NCI-H446 treated with DMSO at 0.1 percent for 48 hours (cell line): Measurements from ENCODE around the gene TBC1D17.

Experiments used
- DNase-seq: peaks from one replicate; lab custom pipeline; 2025; lab: John Stamatoyannopoulos, UW

Gene TBC1D17

GRCh38 chr19:49894011-49894664, 16.6 kb downstream of the TBC1D17 start:
- no peak for DNase-seq

GRCh38 chr19:49894879-49895565, 17.5 kb downstream of the TBC1D17 start:
- DNase-seq: no peak

GRCh38 chr19:49895566-49896297, 18.2 kb downstream of the TBC1D17 start:
- DNase-seq: no peak

- DNase-seq: no peak
Measured at GRCh38 chr19:49896863-49897621, 19.5 kb downstream of the TBC1D17 start, which contains the start of gene IL4I1. Gene IL4I1 (minus strand): TSS chr19:49896887. CDS start chr19:49896160, 727 bp downstream.

- no peak for DNase-seq
Measured at GRCh38 chr19:49904136-49904535, 26.6 kb downstream of the TBC1D17 start.

- no peak for DNase-seq
Measured at GRCh38 chr19:49906879-49907564, 29.5 kb downstream of the TBC1D17 start.

- no peak for DNase-seq
Measured at GRCh38 chr19:49907745-49908446, 30.4 kb downstream of the TBC1D17 start.

DNA sequence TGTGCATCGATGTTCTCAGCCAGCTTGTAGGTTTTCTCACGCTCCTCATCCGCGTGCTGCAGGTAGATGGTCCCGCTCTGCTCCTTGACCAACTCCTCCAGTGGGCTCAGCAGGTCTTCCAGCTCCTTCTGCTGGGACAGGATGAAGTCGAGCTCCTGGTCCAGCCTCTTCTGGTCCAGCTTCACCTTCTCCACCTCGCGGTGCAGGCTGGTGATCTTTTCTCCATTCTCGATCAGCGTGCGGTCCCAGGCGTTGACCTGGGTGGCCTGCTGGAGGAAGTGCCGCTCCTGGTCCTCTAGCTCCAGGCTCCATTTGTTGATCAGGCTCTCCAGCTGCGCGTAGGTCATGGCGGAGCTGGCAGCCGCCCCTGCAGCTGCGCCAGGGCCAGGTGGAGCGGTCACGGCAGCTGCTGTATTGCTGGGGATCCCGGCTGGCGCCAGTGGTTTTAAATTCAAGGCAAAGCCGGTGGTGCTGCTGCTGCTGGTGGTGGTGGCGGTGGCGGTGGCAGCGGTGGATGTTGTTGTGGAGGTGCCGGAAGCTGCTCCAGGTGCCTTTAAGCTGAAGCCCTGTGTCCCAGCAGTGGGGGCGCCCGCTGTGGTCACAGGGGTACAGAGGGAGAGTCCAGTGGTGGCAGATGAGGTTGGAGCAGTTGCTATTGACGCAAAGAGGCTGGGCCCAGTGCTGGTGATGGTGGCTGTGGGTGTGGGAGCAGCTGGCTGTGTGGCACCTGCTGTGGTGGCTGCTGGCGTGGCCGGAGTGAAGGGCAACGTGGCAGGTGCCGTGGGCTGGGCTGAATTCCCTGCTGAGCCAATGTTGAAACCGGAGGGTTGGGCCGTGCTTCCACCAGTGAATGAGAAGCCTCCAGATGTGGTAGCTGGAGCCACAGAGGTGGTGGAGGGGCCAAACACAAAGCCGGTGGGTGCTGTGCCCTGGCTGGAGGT, 31.2 kb downstream of the TBC1D17 start:
- DNase-seq: no peak

DNA sequence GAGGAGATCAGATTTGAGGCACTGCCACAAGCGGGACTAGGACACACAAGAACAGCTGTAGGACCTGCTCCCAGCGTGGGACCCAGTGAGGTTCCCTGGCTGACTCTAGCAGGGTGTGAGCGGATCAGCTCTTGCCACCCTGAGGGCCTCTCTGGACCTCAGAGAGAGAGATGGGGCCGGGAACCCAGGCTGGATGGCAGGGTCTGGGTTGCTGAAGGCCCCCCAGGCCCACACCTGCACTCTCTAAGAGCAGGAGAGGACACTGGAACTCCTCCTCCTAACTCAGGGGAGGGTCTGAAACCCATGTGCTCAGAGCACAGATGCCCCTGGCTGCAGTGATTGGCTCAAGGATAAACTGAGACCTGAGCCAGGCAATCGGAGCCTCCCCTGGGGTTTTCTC, 32.7 kb downstream of the TBC1D17 start:
- DNase-seq: no peak

DNA sequence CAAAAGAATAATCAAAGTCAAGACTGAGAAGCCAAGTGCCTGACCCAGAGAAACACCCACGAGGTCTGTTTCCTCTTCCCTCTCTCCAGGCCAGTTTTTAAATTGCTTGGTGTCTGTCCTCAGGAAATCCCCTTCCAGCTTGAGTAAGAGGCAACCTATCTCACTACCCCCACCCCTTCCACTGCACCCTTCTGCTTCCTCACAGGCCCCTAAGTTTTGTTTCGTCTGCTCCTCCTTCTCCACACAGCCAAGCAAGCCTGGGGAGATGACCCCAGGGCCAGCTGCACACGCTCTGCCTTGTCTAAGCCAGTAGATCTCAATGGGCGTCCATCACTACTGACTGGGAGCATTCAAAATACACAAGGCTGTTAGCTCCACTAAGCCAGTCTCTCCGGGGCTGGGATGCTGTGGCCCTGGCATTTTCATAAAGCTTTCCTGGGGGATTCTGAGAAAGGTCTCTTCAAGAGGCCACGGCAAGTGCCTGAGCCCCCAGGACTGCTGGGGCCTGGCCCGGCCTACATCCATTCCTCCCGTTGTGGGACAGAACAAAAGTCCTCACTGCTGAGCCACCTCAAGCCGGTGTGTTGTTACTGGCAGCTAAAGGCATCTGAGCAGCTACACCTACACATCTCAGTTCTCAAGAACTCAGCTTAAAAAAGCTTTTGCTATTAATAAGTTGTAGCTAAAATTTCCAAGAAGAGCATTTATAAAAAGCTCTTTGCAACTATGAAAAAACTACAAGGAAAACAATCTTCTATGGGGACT, 34.1 kb downstream of the TBC1D17 start:
- no peak for DNase-seq

DNA sequence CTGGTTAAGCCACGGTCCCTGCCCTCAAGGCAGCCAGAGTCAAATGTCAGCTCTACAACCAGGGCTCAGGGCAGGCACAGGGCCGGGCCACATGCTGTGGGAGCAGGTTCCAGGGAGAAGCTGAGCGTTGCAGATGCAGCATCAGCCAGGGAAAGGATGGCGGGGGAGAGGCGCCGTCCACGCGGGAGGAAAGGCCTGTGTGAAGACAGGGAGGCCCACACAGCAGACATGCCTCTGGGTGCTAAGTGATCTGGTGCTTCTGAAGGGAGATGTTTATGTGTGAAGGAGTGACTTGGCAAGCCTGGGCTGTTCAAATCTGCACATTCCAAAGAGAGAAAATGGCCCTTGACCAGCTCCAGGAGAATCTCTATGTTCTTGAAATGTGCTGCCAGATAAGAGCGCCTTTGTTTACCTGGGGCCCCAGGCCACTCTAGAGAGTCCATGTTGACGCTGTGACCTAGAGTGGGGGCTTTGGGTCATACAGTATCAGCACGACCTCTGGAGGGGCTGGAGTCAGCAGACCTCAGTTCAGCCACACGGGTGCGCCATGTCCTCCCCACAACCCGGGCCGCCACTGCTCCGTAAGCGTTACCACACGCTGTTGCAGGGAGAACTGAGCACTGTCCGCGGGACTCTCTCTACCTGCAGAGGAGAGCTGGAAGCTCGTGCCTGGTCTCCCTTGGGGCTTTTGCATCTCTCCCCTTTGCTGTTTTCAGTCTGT, 35.6 kb downstream of the TBC1D17 start:
- no peak for DNase-seq

- no peak for DNase-seq
Measured at GRCh38 chr19:49913720-49914119, 36.2 kb downstream of the TBC1D17 start.

DNA sequence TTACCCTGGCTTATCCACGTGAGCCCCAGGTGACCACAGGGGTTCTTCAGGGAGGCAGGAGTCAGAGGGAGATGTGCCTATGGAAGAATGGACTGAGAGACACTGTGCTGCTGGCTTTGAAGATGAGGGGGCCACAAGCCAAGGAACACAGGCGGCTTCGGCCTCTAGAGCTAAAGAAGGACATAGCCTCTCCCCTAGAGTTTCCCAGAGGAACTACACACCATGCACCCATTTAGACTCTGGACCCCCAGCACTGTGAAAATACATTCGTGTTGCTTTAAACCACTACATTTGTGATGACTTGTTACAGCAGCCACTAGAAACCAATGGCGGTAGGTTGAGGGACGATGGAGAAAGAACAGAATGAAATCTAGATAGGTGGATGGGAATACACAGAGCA, 37.8 kb downstream of the TBC1D17 start:
- no peak for DNase-seq

DNA sequence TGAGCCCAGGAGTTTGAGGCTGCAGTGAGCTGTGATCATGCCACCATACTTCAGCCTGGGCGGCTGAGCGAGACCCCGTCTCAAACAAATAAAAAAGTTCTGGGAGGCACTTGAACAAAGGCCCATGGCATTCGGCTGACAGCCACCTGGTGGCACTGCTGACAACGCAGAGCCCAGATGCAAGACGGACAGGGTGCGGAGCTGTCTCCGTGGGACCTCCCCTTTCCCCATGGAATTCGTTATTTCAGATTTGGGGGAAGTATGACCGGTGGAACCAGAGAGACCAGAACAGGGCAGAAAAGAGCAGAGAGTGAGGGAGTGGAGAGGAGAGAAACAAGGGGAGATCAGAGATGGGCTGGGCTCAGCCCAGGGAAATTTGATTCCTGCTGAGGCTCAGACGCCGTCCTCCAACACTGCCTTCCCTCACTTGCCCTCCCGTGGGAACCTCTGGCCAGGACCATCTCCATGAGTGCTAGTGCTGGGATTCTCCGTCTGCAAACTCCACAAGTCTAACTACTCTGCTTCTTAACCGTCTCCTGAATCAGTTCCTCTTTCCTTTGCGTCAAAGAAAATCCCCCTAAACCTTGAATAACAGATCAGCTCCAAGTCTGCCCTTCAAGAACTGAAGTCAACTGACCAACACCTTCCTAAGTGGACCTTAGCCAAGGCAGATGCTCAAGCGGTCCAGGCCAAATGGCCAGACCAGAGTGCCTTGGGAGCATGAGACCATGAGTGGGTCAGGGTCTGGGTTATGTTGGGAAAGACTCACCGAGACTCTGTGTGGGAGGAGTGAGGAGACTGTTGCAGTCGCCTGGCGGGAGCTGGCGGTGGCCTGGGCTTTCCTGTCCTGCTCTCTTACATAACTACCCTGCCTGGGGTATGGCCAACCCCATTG, 39.6 kb downstream of the TBC1D17 start:
- DNase-seq: no peak

DNA sequence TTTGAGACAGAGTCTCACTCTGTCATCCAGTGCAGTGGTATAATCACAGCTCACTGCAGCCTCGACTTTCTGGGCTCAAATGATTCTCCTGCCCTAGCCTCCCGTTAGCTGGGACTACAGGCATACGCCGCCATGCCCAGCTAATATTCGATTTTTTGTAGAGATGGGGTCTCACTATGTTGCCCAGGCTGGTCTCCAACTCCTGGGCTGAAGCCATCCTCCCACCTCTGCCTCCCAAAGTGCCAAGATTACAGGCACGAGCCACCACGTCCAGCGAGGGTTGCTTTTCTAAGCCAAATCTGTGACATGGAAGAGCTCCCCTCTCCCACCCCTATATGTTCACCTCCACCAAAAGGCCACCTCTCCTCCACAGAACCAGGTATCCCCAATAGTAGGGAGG, 40.6 kb downstream of the TBC1D17 start:
- DNase-seq: no peak

GRCh38 chr19:49920624-49921363, 43.3 kb downstream of the TBC1D17 start:
- no peak for DNase-seq
